DOHH2 (cell line): ENCODE results near the gene DAP.

ENCODE experiments used
- H3F3A ChIP-seq: fragments of 200-600 bp; sonication (generic), shearing (Covaris generic); 2 replicates; pipeline ENCODE4 v1.6.0; 2016; ENCODE audit warnings: antibody characterized with exemption, mild to moderate bottlenecking; ENCODE audit not compliant: control insufficient read depth, insufficient read depth
- H3K27ac ChIP-seq: fragments of 200-600 bp; sonication (generic); 2 replicates; pipeline ENCODE4 v1.5.1; 2014; ENCODE audit warnings: low read depth, mild to moderate bottlenecking, low read length, moderate library complexity
- H3K27me3 ChIP-seq: fragments of 200-600 bp; sonication (generic); 2 replicates; pipeline ENCODE4 v1.6.1; 2014; ENCODE audit warnings: mild to moderate bottlenecking, low read length, mixed read lengths; ENCODE audit not compliant: control insufficient read depth
- H3K36me3 ChIP-seq: fragments of 200-600 bp; sonication (generic); 2 replicates; pipeline ENCODE4 v1.6.1; 2014; ENCODE audit warnings: mild to moderate bottlenecking, low read length, moderate library complexity, mixed read lengths; ENCODE audit not compliant: control insufficient read depth
- H3K4me1 ChIP-seq: fragments of 200-600 bp; sonication (generic); 2 replicates; pipeline ENCODE4 v1.6.1; 2014; ENCODE audit warnings: mild to moderate bottlenecking, low read length, mixed read lengths; ENCODE audit not compliant: control insufficient read depth
- H3K4me2 ChIP-seq: fragments of 200-600 bp; sonication (generic); 2 replicates; pipeline ENCODE4 v1.6.0; 2014; ENCODE audit warnings: mild to moderate bottlenecking, low read length, moderate library complexity
- H3K4me3 ChIP-seq: fragments of 200-600 bp; sonication (generic); 2 replicates; pipeline ENCODE4 v1.5.1; 2014; ENCODE audit warnings: mild to moderate bottlenecking, low read length, mixed read lengths
- H3K79me2 ChIP-seq: fragments of 200-600 bp; sonication (generic); 2 replicates; pipeline ENCODE4 v1.6.1; 2014; ENCODE audit warnings: mild to moderate bottlenecking, low read length, mixed read lengths; ENCODE audit not compliant: control insufficient read depth
- H3K9me2 ChIP-seq: fragments of 200-600 bp; sonication (generic); replicated peaks from 2 replicates; pipeline ENCODE4 v1.6.1; 2014; ENCODE audit warnings: mild to moderate bottlenecking, low read length, mixed read lengths; ENCODE audit not compliant: control insufficient read depth
- H3K9me3 ChIP-seq: fragments of 200-600 bp; sonication (generic); 2 replicates; pipeline ENCODE4 v1.6.1; 2014; ENCODE audit warnings: antibody characterized with exemption, low read length, mixed read lengths; ENCODE audit not compliant: control insufficient read depth, insufficient read depth
- H4K20me1 ChIP-seq: fragments of 200-600 bp; sonication (generic); 2 replicates; pipeline ENCODE4 v1.6.0; 2014; ENCODE audit warnings: low read depth, mild to moderate bottlenecking, antibody characterized with exemption, low read length, moderate library complexity; ENCODE audit not compliant: control insufficient read depth, insufficient read depth
- EZH2phosphoT487 ChIP-seq: fragments of 200-600 bp; sonication (generic); IDR thresholded peaks from 2 replicates; pipeline ENCODE4 v1.6.1; 2017; ENCODE audit warnings: borderline replicate concordance, mild to moderate bottlenecking, antibody characterized with exemption, low read length, moderate library complexity, mixed read lengths
- TF ChIP-seq, protein P1 (sequence below): fragments of 200-600 bp; sonication (generic); IDR thresholded peaks from one replicate; pipeline ENCODE4 v1.5.1; 2014; ENCODE audit warnings: antibody characterized with exemption, mild to moderate bottlenecking, low read depth, low read length; ENCODE audit not compliant: poor library complexity, severe bottlenecking

Gene DAP

DNA sequence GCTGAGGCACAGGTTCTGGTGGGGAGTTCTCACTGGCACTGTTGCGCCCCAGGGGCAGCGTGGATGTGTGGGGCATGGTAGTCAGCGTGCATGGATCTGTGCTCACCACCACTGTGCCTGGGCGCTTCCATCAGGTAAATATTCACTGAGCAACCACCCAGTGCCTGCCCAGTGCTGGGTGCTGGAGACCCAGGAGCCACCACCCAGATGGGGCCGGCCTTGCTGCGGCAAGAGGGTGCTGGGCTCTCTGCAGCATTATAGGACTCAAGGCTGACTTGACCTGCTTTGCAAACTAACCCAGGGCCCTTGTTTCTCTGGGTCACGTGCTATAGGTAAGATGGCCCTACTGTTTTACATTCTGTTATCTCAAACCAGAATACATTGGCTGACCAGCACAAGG lies 60.5 kb downstream of the DAP start:
- H3K27me3 ChIP-seq: no peaks in the 10 kb centered on the region
- H3K4me1 ChIP-seq: peaks cover 100% of the 10 kb centered on the region
- H3K9me3 ChIP-seq: no peaks in the 10 kb centered on the region
- no peaks in the 10 kb centered on the region for H3K9me2 ChIP-seq
- H3K27ac ChIP-seq: peak overlapping the region; percentile 97
- peak overlapping the region; percentile 87 for H3K4me2 ChIP-seq
- peaks cover 51% of the 10 kb centered on the region for H3K79me2 ChIP-seq
- no peak for TF ChIP-seq EZH2phosphoT487
- TF ChIP-seq, protein P1, sequence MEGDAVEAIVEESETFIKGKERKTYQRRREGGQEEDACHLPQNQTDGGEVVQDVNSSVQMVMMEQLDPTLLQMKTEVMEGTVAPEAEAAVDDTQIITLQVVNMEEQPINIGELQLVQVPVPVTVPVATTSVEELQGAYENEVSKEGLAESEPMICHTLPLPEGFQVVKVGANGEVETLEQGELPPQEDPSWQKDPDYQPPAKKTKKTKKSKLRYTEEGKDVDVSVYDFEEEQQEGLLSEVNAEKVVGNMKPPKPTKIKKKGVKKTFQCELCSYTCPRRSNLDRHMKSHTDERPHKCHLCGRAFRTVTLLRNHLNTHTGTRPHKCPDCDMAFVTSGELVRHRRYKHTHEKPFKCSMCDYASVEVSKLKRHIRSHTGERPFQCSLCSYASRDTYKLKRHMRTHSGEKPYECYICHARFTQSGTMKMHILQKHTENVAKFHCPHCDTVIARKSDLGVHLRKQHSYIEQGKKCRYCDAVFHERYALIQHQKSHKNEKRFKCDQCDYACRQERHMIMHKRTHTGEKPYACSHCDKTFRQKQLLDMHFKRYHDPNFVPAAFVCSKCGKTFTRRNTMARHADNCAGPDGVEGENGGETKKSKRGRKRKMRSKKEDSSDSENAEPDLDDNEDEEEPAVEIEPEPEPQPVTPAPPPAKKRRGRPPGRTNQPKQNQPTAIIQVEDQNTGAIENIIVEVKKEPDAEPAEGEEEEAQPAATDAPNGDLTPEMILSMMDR: no peak
- H4K20me1 ChIP-seq: no peaks in the 10 kb centered on the region
- H3F3A ChIP-seq: peaks cover 14% of the 10 kb centered on the region
- H3K36me3 ChIP-seq: peaks cover 27% of the 10 kb centered on the region
- H3K4me3 ChIP-seq: peak overlapping the region; percentile 69

DNA sequence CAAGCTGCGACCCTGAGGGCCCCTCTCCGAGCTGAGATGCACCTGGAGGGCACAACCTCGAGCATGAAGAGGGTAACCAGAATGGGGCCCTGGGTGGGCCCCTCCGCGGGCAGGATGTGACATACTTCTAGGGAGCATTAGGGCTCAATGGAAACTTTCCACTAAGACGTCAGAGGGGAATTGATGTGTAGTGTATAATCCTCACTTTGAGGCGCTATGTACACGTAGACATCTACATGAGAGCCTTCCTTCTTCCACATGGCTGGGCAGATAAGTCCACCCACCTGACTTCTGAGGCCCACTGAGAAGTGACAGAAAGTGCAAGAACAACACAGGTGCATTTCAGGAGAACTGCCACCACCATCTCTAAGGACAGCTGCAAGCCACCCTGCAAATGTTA lies 61.0 kb downstream of the DAP start:
- TF ChIP-seq EZH2phosphoT487: no peak
- TF ChIP-seq, protein P1: no peak
- H4K20me1 ChIP-seq: no peaks in the 10 kb centered on the region

DNA sequence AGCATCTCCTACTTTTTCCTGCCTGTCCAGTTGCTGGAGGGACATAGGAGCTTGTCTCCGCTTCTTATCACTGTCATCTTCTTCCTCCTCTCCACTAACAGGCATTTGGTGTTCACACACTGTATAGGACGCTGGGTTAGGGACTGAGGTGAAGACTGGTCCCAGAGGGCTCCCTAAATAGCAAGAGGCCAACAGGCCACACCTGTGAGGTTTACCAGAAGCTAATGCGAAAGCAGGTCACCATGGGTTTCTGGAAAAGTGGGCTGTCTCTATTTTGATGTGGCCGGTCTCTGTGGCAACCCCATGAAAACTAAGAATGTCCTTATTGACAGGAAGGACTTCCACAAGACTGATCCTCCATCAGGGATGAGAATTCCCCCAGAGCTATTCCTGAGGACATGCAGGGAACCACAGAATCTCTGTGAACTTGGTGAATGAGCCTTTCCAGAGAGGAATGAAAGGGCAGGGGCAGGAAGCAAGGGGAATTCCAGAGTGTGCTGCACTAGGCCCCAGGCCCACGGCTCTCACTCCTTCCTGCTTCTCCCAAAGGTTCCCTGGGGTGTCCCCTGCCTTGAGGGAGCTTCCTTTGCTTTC lies 61.7 kb downstream of the DAP start:
- Histone ChIP-seq H3K79me2 (peaks cover 54% of the 10 kb centered on the region), H3K9me3 (no peaks in the 10 kb centered on the region), H4K20me1 (no peaks in the 10 kb centered on the region), H3F3A (peaks cover 14% of the 10 kb centered on the region), H3K4me2 (peak overlapping the region; percentile 87), H3K27ac (peak overlapping the region; percentile 97), H3K36me3 (peaks cover 26% of the 10 kb centered on the region), H3K9me2 (no peaks in the 10 kb centered on the region), H3K4me1 (peaks cover 98% of the 10 kb centered on the region), H3K27me3 (no peaks in the 10 kb centered on the region), H3K4me3 (peak overlapping the region; percentile 60)
- TF ChIP-seq, protein P1: no peak
- no peak for TF ChIP-seq EZH2phosphoT487

More for the DNA sequence above, 61.0 kb downstream of the DAP start:
- H3K4me1 ChIP-seq: peaks cover 100% of the 10 kb centered on the region
- H3K79me2 ChIP-seq: peaks cover 55% of the 10 kb centered on the region
- peak overlapping the region; percentile 87 for H3K4me2 ChIP-seq
- H3K27me3 ChIP-seq: no peaks in the 10 kb centered on the region
- peak overlapping the region; percentile 69 for H3K4me3 ChIP-seq
- H3K9me2 ChIP-seq: no peaks in the 10 kb centered on the region
- peaks cover 27% of the 10 kb centered on the region for H3K36me3 ChIP-seq
- peaks cover 14% of the 10 kb centered on the region for H3F3A ChIP-seq
- H3K9me3 ChIP-seq: no peaks in the 10 kb centered on the region
- H3K27ac ChIP-seq: peak overlapping the region; percentile 97
